ENCODE data around the gene NPC1L1. TPM values are rescaled to one million over a fixed set of nuclear protein-coding genes. Genes with fewer than 3 reads are reported as not detected.
A peak's percentile ranks its signal among the peaks of the same experiment; 100 is the strongest.

Gene NPC1L1
- total and polyA plus RNA-seq, 2 of the 13 experiments (the other 11 are each of a cell fraction or from before 2014, with no cell fraction given) = 4.8 to 14.5 TPM

- peak; percentile 90 for TF ChIP-seq ZNF558 (CRISPR knock-in tag; IDR thresholded peaks at IDR 0.05; ENCODE audit: borderline replicate concordance)
- no peak for TF ChIP-seq ZNF207 (IDR thresholded peaks at IDR 0.05; ENCODE audit: borderline replicate concordance)
- TF ChIP-seq ZNF451 (CRISPR knock-in tag; IDR thresholded peaks at IDR 0.05) = no peak
- peak; percentile 50 for TF ChIP-seq ZNF883 (CRISPR knock-in tag; IDR thresholded peaks at IDR 0.05; ENCODE audit: not compliant biosample characterization)
- no peak for TF ChIP-seq BHLHE40 (IDR thresholded peaks at IDR 0.05; ENCODE audit: low read length)
- peak; percentile 79; the same call in 1 of the 2 replicates for TF ChIP-seq ZNF777 (CRISPR knock-in tag; IDR thresholded peaks at IDR 0.05)
- TF ChIP-seq ZSCAN21 (CRISPR knock-in tag; IDR thresholded peaks at IDR 0.05; ENCODE audit: borderline replicate concordance) = 0 out of 2 replicates have a peak, but pooled peaks have one; percentile 1
These were observed 40.1 kb upstream of the NPC1L1 start (continued) for GRCh38 chr7:44580945-44581878.

GRCh38 chr7:44576228-44576627 is 35.1 kb upstream of the NPC1L1 start:
- no peak overlapping the region for H3K4me2 ChIP-seq (ENCODE audit: low read depth, low read length)
- peaks cover 14 to 33% of the 10 kb centered on the region in 2 experiments for H3K36me3 ChIP-seq (replicated peaks in 1 of 2; ENCODE audit: control insufficient read depth in 1 of 2, insufficient read depth in 2 of 2, low read length in 2 of 2)
- ChIA-PET POLR2A (interaction anchor here (0.8 kb wide), 1 partner anchor 34 kb away, joined by 3 read pairs; no protein-coding TSS in a partner anchor), CTCF (ENCODE audit: low intra/inter-chr PET ratio, low total read pairs) (no interaction called here)
- peaks cover 47% of the 10 kb centered on the region for H3K79me2 ChIP-seq (ENCODE audit: insufficient read depth, low read length)
- in situ Hi-C loops (cut with HindIII; ENCODE audit: extremely low pct_ligation_motif_present, low pct_unique_long_range_greater_than_20kb) = loop anchor here (25.0 kb wide), 1 partner anchor 186 kb away; no protein-coding TSS in a partner anchor
- no peaks in the 10 kb centered on the region for H4K20me1 ChIP-seq (ENCODE audit: insufficient read depth, low read length)
- H3K9ac ChIP-seq (ENCODE audit: insufficient read depth, low read depth, low read length) = no peak overlapping the region
- H3K4me3 ChIP-seq (replicated peaks in 1 of 3; ENCODE audit: insufficient read depth in 1 of 3, low read depth in 2 of 3, low read length in 3 of 3) = no peak overlapping the region
- no peaks in the 10 kb centered on the region; a peak in 1 of 5 replicates for H3K27me3 ChIP-seq (ENCODE audit: control insufficient read depth in 1 of 2, insufficient read depth in 2 of 2, low read length in 2 of 2)
- H3K9me3 ChIP-seq (ENCODE audit: low read length) = no peaks in the 10 kb centered on the region
- ATAC-seq (no peak), FAIRE-seq (no peak), DNase-seq (ENCODE audit: low spot score) (no peak)
- BruUV-seq (replicated peaks) = no TSS peak
- TF ChIP-seq POLR2G (IDR thresholded peaks at IDR 0.05; ENCODE audit: low read depth, low read length) = 0 out of 2 replicates have a peak, but pooled peaks have one; percentile 27
- TF ChIP-seq SUZ12 (IDR thresholded peaks at IDR 0.05; ENCODE audit: low read depth, low read length) = no peak
- intact Hi-C loops (cut with micrococcal nuclease; ENCODE audit: unreplicated experiment) = no loop called here
- H3K4me1 ChIP-seq (ENCODE audit: insufficient read depth, low read length) = peaks cover 57% of the 10 kb centered on the region
- WGBS (ENCODE audit: low lambda C conversion rate) = 96% methylated on average over 2 of the region's 2 CpGs
- no peak overlapping the region for H2AFZ ChIP-seq (ENCODE audit: low read length)
- H3K27ac ChIP-seq (ENCODE audit: extremely low read length, insufficient read depth, low read length) = no peak overlapping the region

Measured in HepG2 (cell line).